PFSK-1 (cell line): ENCODE measurements around the gene CRADD.

Experiments used
- FOXP2 ChIP-seq: optimal IDR thresholded peaks from 2 replicates; pipeline ENCODE3; 2011; ENCODE audit warnings: borderline replicate concordance, control low read depth, inconsistent platforms; ENCODE audit not compliant: insufficient read depth; ENCODE audit errors: extremely low read length, extremely low read depth
- POLR2AphosphoS5 ChIP-seq: IDR thresholded peaks from 2 replicates; pipeline ENCODE4 v1.6.1; 2012; ENCODE audit warnings: low read depth, mild to moderate bottlenecking, control low read depth, low read length, moderate library complexity
- REST ChIP-seq, 2 experiments: IDR thresholded peaks; 2 replicates each; pipeline versions ENCODE4 v1.6.1 to v1.8.0; 2011 to 2012; ENCODE audit warnings: low read depth in 2 of 2, low read length in 2 of 2, control low read depth in 1 of 2, inconsistent platforms in 1 of 2, mild to moderate bottlenecking in 1 of 2, moderate library complexity in 1 of 2; ENCODE audit not compliant: insufficient read depth in 1 of 2
- SIN3A ChIP-seq: IDR thresholded peaks from 2 replicates; pipeline ENCODE4 v1.6.1; 2012; ENCODE audit warnings: mild to moderate bottlenecking, low read length, moderate library complexity, borderline replicate concordance; ENCODE audit not compliant: insufficient read depth
- TAF1 ChIP-seq: IDR thresholded peaks from 2 replicates; pipeline ENCODE4 v1.6.1; 2012; ENCODE audit warnings: low read length, control low read depth, borderline replicate concordance; ENCODE audit not compliant: insufficient read depth

The CRADD gene

GRCh38 chr12:93742110-93742934 lies 65.1 kb downstream of the CRADD start:
- TF ChIP-seq FOXP2, result peak; percentile 32
- TF ChIP-seq POLR2AphosphoS5, result no peak

- no peak for TF ChIP-seq POLR2AphosphoS5
- no peak for TF ChIP-seq REST (IDR thresholded peaks at IDR 0.05; ENCODE audit: insufficient read depth in 1 of 2, low read depth in 2 of 2, low read length in 2 of 2)
- no peak for TF ChIP-seq FOXP2
Observed at GRCh38 chr12:93743229-93743998, 66.2 kb downstream of the CRADD start.

- TF ChIP-seq TAF1, result no peak
- TF ChIP-seq SIN3A, result no peak
- TF ChIP-seq POLR2AphosphoS5, result no peak
- TF ChIP-seq FOXP2, result no peak
- TF ChIP-seq REST (IDR thresholded peaks at IDR 0.05; ENCODE audit: insufficient read depth in 1 of 2, low read depth in 2 of 2, low read length in 2 of 2), result no peak
Observed at GRCh38 chr12:93743999-93744689, 67.0 kb downstream of the CRADD start.

GRCh38 chr12:93745286-93745685 lies 68.1 kb downstream of the CRADD start:
- TF ChIP-seq SIN3A (no peak), FOXP2 (no peak), TAF1 (no peak), REST (IDR thresholded peaks at IDR 0.05; ENCODE audit: insufficient read depth in 1 of 2, low read depth in 2 of 2, low read length in 2 of 2) (no peak), POLR2AphosphoS5 (no peak)

GRCh38 chr12:93746572-93747168 lies 69.5 kb downstream of the CRADD start:
- TF ChIP-seq FOXP2, result no peak
